Retinal pigment epithelial cell (primary cell): ENCODE measurements around the gene RRN3.
"Not testable (repeated sequence)": the region's sequence is repeated elsewhere in the genome, so short reads cannot be mapped to it uniquely, and the experiment has no call there.

Source experiments
- DNase-seq: peaks from one replicate; pipeline ENCODE4 v3.0.0-alpha.2; 2010; ENCODE audit warnings: low read depth
- H3K4me3 ChIP-seq: 2 replicates; pipeline ENCODE4 v1.5.1; 2011; ENCODE audit warnings: mild to moderate bottlenecking, low read length, control low read depth, moderate library complexity
- TF ChIP-seq, protein P1 (sequence below): conservative IDR thresholded peaks from 2 replicates; pipeline ENCODE4 v1.5.1; 2011; ENCODE audit warnings: low read depth, low read length, control low read depth, inconsistent platforms

Gene RRN3

DNA sequence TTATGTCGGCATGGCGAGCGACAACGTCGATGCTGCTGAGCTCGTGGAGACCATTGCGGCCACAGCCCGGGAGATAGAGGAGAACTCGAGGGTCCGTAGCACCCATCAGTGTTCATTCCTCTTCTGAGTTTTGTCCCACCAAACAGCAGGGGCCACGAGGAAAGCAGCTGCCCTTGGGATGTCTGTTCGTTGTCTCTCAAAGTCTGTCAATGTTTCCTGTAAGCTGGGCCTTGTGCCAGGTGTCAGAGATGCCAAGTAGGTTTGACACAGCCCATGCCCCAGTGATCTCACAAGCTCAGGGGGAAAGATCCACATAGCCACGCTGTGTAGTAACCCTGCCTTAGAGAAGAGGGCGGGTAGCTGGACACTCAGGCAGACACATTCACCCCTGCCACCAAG lies 60.8 kb downstream of the RRN3 start:
- no peak for DNase-seq
- TF ChIP-seq, protein P1, sequence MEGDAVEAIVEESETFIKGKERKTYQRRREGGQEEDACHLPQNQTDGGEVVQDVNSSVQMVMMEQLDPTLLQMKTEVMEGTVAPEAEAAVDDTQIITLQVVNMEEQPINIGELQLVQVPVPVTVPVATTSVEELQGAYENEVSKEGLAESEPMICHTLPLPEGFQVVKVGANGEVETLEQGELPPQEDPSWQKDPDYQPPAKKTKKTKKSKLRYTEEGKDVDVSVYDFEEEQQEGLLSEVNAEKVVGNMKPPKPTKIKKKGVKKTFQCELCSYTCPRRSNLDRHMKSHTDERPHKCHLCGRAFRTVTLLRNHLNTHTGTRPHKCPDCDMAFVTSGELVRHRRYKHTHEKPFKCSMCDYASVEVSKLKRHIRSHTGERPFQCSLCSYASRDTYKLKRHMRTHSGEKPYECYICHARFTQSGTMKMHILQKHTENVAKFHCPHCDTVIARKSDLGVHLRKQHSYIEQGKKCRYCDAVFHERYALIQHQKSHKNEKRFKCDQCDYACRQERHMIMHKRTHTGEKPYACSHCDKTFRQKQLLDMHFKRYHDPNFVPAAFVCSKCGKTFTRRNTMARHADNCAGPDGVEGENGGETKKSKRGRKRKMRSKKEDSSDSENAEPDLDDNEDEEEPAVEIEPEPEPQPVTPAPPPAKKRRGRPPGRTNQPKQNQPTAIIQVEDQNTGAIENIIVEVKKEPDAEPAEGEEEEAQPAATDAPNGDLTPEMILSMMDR: no peak

DNA sequence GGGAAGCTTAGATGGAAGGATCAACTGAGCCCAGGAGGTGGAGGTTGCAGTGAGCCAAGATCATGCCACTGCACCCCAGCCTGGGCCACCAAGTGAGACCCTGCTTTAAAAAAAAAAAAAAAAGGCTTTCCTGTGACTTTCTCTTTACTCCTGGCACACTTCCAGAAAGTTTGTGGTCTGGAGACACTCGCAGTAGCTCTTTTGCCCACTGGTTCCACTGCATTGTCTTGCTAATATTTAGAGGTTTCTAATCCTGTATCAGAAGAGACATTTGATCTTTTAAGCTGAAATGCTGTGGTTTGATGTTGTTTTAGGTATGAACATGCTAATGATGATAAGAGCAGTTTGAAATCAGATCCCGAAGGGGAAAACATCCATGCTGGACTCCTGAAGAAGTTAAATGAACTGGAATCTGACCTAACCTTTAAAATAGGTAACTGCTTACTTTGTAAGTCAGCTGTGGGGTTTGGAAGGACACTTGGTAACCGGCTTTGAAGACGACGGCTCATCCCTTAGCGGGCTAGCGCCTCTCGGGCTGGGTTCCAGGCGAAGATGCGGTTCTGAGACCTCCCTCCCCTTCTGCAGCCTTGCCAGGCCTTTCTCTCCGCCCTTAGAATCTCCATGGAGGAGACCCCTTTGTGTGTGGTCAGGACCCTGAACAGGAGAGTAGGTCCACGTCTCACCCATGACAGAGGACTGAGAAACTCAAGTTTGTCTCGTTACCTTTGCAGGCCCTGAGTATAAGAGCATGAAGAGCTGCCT lies 61.3 kb downstream of the RRN3 start:
- no peak for DNase-seq
- TF ChIP-seq, protein P1: no peak
- H3K4me3 ChIP-seq: no peak overlapping the region

More for the DNA sequence above, 60.8 kb downstream of the RRN3 start:
- H3K4me3 ChIP-seq: no peak overlapping the region

DNA sequence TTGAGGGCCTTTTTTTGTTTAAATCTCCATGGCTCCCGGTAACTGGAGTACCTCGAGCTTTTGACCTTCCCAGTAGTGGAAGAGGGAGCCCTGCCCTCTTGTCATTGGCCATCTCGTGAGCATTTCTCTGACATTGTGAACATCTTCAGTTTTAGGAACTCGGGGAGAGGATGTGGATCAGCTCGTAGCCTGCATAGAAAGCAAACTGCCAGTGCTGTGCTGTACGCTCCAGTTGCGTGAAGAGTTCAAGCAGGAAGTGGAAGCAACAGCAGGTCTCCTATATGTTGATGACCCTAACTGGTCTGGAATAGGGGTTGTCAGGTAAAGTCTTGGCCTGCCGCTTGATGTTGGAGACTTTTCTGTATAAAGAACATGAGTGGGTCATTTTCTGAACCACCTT lies 62.5 kb downstream of the RRN3 start:
- no peak for DNase-seq
- TF ChIP-seq, protein P1: no peak
- no peak overlapping the region for H3K4me3 ChIP-seq

GRCh38 chr16:15031179-15031578 lies 62.9 kb downstream of the RRN3 start:
- TF ChIP-seq, protein P1: no peak
- DNase-seq: no peak
- H3K4me3 ChIP-seq: no peak overlapping the region

GRCh38 chr16:15029749-15030148 lies 64.3 kb downstream of the RRN3 start:
- DNase-seq, H3K4me3 ChIP-seq: not testable (repeated sequence)

DNA sequence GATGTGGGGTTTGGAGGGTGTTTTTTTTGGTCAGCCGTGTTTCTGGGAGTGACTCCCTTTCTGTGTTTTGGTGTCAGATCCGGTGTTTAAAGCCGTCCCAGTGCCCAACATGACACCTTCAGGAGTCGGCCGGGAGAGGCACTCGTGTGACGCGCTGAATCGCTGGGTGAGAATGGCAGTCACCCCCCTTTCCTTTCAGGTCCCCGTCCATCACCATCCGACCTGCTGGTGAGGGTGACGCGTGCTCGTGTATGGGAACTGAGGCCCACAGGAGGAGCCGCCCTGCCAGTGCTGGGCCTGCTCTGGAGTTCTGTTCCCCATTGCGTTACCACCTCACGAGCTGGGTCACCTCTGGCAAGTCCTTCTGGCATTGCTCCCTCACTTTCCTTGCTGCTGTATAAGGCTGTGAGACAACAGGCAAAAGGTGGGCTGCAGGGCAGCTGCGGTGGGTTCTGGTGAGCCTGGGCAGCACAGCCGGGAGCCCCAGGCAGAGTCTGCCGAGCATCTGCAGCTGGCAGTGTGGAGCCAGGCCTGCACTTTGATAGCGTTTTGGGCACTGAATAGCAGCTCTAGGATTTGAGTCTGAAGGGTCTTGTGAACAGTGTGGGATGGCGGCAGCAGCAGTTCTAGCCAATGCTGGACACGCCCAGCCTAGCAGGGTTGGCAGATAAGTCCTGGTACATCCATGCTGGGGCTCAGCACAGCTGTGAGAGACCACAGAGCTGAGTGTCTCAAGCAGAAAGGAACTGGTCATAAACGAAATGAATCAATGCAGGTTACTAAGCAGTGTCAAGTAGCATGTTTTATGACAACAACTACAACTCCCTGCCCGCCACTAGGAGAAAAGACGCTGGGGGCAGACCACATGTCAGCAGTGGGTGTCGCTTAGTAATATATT lies 65.0 kb downstream of the RRN3 start:
- not testable (repeated sequence) for H3K4me3 ChIP-seq, DNase-seq

DNA sequence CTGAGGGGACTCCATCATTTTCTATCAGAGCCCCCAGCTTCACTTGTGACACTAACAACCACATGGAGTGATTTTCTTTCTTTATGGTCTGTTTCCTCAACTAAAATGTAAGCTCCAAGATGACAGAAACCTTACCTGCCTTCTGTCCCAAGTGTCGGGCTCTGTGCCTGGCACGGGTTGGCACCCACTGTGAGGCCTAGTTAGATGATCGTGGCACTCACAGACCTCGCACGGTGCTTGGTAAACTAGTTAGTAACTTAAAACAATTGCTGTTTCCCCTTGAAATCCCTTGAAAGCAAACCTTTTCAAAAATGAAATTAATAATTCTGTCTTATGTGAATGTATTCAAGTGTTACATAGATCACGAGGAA lies 65.7 kb downstream of the RRN3 start:
- not testable (repeated sequence) for DNase-seq, H3K4me3 ChIP-seq

DNA sequence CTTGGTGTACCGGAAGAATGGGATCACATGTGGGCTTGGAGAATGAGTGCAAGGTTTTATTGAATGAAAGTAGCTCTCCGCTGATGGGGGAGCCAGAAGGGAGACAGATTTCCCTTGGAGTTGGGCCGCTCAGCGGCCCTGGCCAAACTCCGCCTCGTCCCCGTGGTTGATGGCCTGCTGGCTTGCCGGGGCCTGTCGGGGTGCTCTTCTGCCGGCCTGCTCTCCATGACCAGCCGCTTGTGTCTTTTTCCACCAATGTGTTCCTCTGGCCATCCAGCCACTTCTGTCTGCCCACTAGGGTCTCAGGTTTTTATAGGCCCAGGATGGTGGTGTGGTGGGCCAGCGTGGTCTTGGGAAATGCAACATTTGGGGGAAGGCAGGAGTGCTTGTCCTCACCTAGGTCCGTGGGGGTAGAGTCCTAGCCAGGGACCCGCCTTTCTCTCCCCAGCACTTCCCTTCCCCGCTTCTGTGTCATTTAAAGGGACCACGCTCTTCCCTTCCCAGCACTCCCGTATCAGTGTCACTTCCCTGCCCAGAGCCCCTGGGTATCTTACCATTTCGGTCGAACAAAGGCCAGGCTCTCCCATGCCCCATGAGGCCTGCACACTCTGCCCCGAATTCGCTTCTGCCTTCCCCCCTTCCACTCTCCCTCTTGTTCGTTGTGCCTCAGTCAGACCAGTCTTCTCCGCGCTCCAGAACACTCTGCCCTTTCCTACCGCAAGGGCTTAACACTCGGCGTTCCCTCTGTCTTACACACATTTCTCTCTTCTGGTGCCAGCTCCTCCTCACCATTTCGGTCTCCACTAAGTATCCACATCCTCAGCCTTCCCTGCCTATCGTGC lies 66.3 kb downstream of the RRN3 start:
- H3K4me3 ChIP-seq, DNase-seq: not testable (repeated sequence)

DNA sequence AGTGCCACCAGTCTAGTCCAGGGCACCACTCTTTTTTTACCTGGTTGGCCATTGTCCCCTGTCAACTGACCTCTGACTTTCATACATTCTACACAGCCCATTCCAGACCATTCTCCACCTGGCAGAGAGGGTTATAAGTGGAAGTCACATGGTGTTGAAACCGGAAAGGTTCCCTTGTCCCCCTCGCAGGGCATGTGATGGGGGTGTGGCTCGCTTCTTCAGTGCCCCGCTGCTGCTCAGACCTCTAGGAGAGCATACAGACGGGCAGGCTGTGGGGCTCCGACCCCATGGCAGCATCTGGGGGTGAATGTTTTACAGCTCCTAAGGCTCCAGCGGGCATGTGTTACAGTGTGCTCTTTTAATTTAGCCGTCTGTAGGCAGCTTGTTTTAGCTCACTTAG lies 67.0 kb downstream of the RRN3 start:
- DNase-seq, H3K4me3 ChIP-seq: not testable (repeated sequence)

- not testable (repeated sequence) for H3K4me3 ChIP-seq, DNase-seq
Observed at GRCh38 chr16:15025234-15025951, 68.7 kb downstream of the RRN3 start.

- H3K4me3 ChIP-seq, DNase-seq: not testable (repeated sequence)
Observed at GRCh38 chr16:15024858-15025199, 69.2 kb downstream of the RRN3 start.

GRCh38 chr16:15023381-15024077 lies 70.5 kb downstream of the RRN3 start:
- not testable (repeated sequence) for DNase-seq, H3K4me3 ChIP-seq
